Measurements from ENCODE around the gene CXADR.

- no peak for TF ChIP-seq RAD21 (CRISPR knock-in tag; conservative IDR thresholded peaks at IDR 0.05 in 1 of 2, IDR thresholded peaks at IDR 0.05 in 1 of 2)
- no peak for TF ChIP-seq HNRNPH1 (optimal IDR thresholded peaks at IDR 0.05; ENCODE audit: low read depth, low read length)
- no peak for TF ChIP-seq NFE2 (IDR thresholded peaks at IDR 0.05; ENCODE audit: low read depth)
- TF ChIP-seq SP2 (IDR thresholded peaks at IDR 0.05; ENCODE audit: extremely low read depth, low read depth, low read length, poor library complexity, severe bottlenecking), result no peak
- no peak for TF ChIP-seq L3MBTL2 (IDR thresholded peaks at IDR 0.05)
- TF ChIP-seq SAP30 (IDR thresholded peaks at IDR 0.05; ENCODE audit: borderline replicate concordance, insufficient read depth, low read depth, low read length, poor library complexity, severe bottlenecking), result no peak
- no peak for TF ChIP-seq RB1 (IDR thresholded peaks at IDR 0.05; ENCODE audit: low read depth)
These were observed 37.9 kb downstream of the CXADR start for GRCh38 chr21:17550671-17551308.

All from K562 (cell line).